HepG2 (cell line): ENCODE data around the gene ZNF568. TPM values are rescaled to one million over a fixed set of nuclear protein-coding genes. Genes with fewer than 3 reads are reported as not detected.

Experiments
- FOSL1 ChIP-seq: sonication (generic); formaldehyde crosslinking; IDR thresholded peaks from 2 replicates; pipeline ENCODE4 v1.9.0; 2021; ENCODE audit warnings: missing genetic modification reagents, borderline replicate concordance
- FOXC1 ChIP-seq: sonication (generic); formaldehyde crosslinking; IDR thresholded peaks from 2 replicates; pipeline ENCODE4 v1.8.0; 2022; ENCODE audit warnings: mild to moderate bottlenecking, missing genetic modification reagents, borderline replicate concordance
- GATAD1 ChIP-seq: IDR thresholded peaks from 2 replicates; pipeline ENCODE4 v1.6.1; 2016; ENCODE audit warnings: missing genetic modification reagents, missing compliant biosample characterization
- GTF3A ChIP-seq: sonication (generic); formaldehyde crosslinking; conservative IDR thresholded peaks from 2 replicates; pipeline ENCODE4 v1.4.0; 2020; ENCODE audit warnings: mild to moderate bottlenecking, missing genetic modification reagents
- HNF4A ChIP-seq: sonication (generic); formaldehyde crosslinking; IDR thresholded peaks from 2 replicates; pipeline ENCODE4 v1.4.0; 2020; ENCODE audit warnings: missing genetic modification reagents
- IRX3 ChIP-seq: sonication (generic); formaldehyde crosslinking; IDR thresholded peaks from 2 replicates; pipeline ENCODE4 v1.8.1; 2023; ENCODE audit warnings: mild to moderate bottlenecking, low read depth, missing genetic modification reagents, borderline replicate concordance
- NCOA1 ChIP-seq: sonication (generic); formaldehyde crosslinking; IDR thresholded peaks from 2 replicates; pipeline ENCODE4 v1.9.0; 2021; ENCODE audit warnings: missing genetic modification reagents
- RCOR2 ChIP-seq: IDR thresholded peaks from 2 replicates; pipeline ENCODE4 v1.6.1; 2016; ENCODE audit warnings: missing biosample characterization, missing genetic modification reagents
- STAG1 ChIP-seq: sonication (generic); formaldehyde crosslinking; IDR thresholded peaks from 2 replicates; pipeline ENCODE4 v1.4.0; 2020; ENCODE audit warnings: missing genetic modification reagents
- U2AF2 ChIP-seq: fragments of 200-400 bp; formaldehyde crosslinking; IDR thresholded peaks from 2 replicates; pipeline ENCODE4 v1.6.1; 2017; ENCODE audit warnings: low read depth, mild to moderate bottlenecking, low read length
- ZFP37 ChIP-seq: sonication (generic); formaldehyde crosslinking; IDR thresholded peaks from 2 replicates; pipeline ENCODE4 v1.4.0; 2020; ENCODE audit warnings: missing genetic modification reagents, borderline replicate concordance
- ZFY ChIP-seq: sonication (generic); formaldehyde crosslinking; IDR thresholded peaks from 2 replicates; pipeline ENCODE4 v1.4.0; 2020; ENCODE audit warnings: missing genetic modification reagents
- ZNF501 ChIP-seq: sonication (generic); formaldehyde crosslinking; IDR thresholded peaks from 2 replicates; pipeline ENCODE4 v1.5.1; 2020; ENCODE audit warnings: mild to moderate bottlenecking, moderate library complexity, missing genetic modification reagents
- polyA plus RNA-seq, 8 experiments: library from polyadenylated mRNA; depleted of rRNA in 3 of 8; stranded (reverse) in 7 of 8; unstranded in 1 of 8; fragments of >200 nt; fragmentation: Illumina TruSeq in 4 of 8; extraction: Trizol in 4 of 8; gene quantifications; 2 replicates each; pipeline versions ENCODE4 v1.2.1 to v1.2.3, GENCODE V29; 2011 to 2016; ENCODE audit warnings: low read depth in 4 of 8, missing spikeins in 1 of 8, mixed read lengths in 1 of 8; ENCODE audit not compliant: insufficient read depth in 1 of 8
- total RNA-seq, 5 experiments: library from RNA; depleted of rRNA; stranded (reverse); fragments of >200 nt; fragmentation: Illumina TruSeq; extraction: Trizol; gene quantifications; 2 replicates each; pipeline ENCODE4 v1.2.3, GENCODE V29; 2016; ENCODE audit warnings: low read depth in 1 of 5
- TF ChIP-seq, protein P1 (sequence below): sonication (generic); formaldehyde crosslinking; IDR thresholded peaks from 2 replicates; pipeline ENCODE4 v1.5.0; 2020; ENCODE audit warnings: mild to moderate bottlenecking, missing genetic modification reagents, borderline replicate concordance
- TF ChIP-seq, protein P2 (sequence below): IDR thresholded peaks from 2 replicates; pipeline ENCODE4 v1.6.1; 2016
- TF ChIP-seq, protein P3 (sequence below): sonication (generic); formaldehyde crosslinking; IDR thresholded peaks from 2 replicates; pipeline ENCODE4 v1.4.0; 2020; ENCODE audit warnings: mild to moderate bottlenecking, missing genetic modification reagents
- TF ChIP-seq, protein P4 (sequence below): sonication (generic); formaldehyde crosslinking; IDR thresholded peaks from 2 replicates; pipeline ENCODE4 v1.4.0; 2020; ENCODE audit warnings: missing genetic modification reagents, mild to moderate bottlenecking, borderline replicate concordance
- TF ChIP-seq, protein P5 (sequence below): IDR thresholded peaks from 2 replicates; pipeline ENCODE4 v1.6.1; 2016; ENCODE audit warnings: low read depth, borderline replicate concordance

ZNF568 gene
- total and polyA plus RNA-seq, 2 of the 13 experiments (the other 11 are each of a cell fraction or from before 2014, with no cell fraction given): 0.15 to 1.00 TPM

DNA sequence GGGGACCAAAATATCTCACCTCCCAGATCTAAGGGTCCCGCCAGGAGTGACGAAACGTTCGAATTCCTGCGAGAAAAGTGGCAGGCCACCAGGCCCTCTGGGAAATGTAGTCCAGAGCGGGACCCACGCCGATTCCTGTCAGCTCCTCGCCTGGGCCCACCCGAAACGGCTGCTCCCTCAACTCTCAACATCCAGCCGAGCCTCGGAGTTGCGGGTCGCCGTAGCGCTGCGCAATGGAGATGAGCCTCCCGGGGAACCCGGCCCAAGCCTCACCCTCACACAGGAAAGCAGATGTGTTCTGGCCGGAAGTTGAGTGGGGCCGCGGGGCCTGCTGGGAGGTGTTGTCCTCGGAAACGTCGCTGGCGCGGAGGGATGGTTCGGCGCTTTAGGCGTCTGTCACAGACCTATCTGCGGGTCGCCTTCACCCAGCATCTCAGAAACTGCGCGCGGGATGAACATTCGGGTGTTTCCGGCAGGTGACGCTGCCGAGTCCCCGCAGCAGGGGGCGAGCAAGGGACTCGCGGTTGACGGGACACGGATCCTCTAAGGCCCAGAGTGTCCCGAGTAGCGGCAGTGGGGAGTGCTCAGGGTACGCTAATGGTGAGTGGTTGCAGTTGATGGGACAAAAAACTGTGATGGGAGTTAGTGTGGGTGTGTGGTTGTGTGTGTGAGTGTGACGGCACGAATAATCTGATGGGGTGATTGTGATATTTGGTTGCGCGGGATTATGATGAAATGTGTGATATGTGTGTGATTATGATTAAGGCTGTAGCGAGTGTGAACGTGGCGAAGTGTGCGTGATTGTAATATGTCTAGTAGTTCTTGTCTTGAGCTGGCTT lies at the start of gene ZNF568, which contains the start of gene ZNF829 (continued):
- TF ChIP-seq FOXC1 (CRISPR knock-in tag) (no peak), U2AF2 (no peak), IRX3 (no peak), RCOR2 (CRISPR knock-in tag) (no peak), ZFP37 (CRISPR knock-in tag) (no peak), GATAD1 (CRISPR knock-in tag) (peak; percentile 65), NCOA1 (CRISPR knock-in tag) (no peak), FOSL1 (CRISPR knock-in tag) (no peak), ZNF501 (CRISPR knock-in tag) (0 out of 2 replicates have a peak, but pooled peaks have one; percentile 35), GTF3A (CRISPR knock-in tag) (no peak), STAG1 (CRISPR knock-in tag) (peak; percentile 29), HNF4A (CRISPR knock-in tag) (no peak), ZFY (CRISPR knock-in tag) (peak; percentile 69)
- TF ChIP-seq, protein P1, sequence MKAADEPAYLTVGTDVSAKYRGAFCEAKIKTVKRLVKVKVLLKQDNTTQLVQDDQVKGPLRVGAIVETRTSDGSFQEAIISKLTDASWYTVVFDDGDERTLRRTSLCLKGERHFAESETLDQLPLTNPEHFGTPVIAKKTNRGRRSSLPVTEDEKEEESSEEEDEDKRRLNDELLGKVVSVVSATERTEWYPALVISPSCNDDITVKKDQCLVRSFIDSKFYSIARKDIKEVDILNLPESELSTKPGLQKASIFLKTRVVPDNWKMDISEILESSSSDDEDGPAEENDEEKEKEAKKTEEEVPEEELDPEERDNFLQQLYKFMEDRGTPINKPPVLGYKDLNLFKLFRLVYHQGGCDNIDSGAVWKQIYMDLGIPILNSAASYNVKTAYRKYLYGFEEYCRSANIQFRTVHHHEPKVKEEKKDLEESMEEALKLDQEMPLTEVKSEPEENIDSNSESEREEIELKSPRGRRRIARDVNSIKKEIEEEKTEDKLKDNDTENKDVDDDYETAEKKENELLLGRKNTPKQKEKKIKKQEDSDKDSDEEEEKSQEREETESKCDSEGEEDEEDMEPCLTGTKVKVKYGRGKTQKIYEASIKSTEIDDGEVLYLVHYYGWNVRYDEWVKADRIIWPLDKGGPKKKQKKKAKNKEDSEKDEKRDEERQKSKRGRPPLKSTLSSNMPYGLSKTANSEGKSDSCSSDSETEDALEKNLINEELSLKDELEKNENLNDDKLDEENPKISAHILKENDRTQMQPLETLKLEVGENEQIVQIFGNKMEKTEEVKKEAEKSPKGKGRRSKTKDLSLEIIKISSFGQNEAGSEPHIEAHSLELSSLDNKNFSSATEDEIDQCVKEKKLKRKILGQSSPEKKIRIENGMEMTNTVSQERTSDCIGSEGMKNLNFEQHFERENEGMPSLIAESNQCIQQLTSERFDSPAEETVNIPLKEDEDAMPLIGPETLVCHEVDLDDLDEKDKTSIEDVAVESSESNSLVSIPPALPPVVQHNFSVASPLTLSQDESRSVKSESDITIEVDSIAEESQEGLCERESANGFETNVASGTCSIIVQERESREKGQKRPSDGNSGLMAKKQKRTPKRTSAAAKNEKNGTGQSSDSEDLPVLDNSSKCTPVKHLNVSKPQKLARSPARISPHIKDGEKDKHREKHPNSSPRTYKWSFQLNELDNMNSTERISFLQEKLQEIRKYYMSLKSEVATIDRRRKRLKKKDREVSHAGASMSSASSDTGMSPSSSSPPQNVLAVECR: peak; percentile 84; the same call in 1 of the 2 replicates
- TF ChIP-seq, protein P2, sequence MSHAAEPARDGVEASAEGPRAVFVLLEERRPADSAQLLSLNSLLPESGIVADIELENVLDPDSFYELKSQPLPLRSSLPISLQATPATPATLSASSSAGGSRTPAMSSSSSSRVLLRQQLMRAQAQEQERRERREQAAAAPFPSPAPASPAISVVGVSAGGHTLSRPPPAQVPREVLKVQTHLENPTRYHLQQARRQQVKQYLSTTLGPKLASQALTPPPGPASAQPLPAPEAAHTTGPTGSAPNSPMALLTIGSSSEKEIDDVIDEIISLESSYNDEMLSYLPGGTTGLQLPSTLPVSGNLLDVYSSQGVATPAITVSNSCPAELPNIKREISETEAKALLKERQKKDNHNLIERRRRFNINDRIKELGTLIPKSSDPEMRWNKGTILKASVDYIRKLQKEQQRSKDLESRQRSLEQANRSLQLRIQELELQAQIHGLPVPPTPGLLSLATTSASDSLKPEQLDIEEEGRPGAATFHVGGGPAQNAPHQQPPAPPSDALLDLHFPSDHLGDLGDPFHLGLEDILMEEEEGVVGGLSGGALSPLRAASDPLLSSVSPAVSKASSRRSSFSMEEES: no peak
- TF ChIP-seq, protein P3, sequence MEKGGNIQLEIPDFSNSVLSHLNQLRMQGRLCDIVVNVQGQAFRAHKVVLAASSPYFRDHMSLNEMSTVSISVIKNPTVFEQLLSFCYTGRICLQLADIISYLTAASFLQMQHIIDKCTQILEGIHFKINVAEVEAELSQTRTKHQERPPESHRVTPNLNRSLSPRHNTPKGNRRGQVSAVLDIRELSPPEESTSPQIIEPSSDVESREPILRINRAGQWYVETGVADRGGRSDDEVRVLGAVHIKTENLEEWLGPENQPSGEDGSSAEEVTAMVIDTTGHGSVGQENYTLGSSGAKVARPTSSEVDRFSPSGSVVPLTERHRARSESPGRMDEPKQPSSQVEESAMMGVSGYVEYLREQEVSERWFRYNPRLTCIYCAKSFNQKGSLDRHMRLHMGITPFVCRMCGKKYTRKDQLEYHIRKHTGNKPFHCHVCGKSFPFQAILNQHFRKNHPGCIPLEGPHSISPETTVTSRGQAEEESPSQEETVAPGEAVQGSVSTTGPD (CRISPR knock-in tag): no peak
- TF ChIP-seq, protein P4, sequence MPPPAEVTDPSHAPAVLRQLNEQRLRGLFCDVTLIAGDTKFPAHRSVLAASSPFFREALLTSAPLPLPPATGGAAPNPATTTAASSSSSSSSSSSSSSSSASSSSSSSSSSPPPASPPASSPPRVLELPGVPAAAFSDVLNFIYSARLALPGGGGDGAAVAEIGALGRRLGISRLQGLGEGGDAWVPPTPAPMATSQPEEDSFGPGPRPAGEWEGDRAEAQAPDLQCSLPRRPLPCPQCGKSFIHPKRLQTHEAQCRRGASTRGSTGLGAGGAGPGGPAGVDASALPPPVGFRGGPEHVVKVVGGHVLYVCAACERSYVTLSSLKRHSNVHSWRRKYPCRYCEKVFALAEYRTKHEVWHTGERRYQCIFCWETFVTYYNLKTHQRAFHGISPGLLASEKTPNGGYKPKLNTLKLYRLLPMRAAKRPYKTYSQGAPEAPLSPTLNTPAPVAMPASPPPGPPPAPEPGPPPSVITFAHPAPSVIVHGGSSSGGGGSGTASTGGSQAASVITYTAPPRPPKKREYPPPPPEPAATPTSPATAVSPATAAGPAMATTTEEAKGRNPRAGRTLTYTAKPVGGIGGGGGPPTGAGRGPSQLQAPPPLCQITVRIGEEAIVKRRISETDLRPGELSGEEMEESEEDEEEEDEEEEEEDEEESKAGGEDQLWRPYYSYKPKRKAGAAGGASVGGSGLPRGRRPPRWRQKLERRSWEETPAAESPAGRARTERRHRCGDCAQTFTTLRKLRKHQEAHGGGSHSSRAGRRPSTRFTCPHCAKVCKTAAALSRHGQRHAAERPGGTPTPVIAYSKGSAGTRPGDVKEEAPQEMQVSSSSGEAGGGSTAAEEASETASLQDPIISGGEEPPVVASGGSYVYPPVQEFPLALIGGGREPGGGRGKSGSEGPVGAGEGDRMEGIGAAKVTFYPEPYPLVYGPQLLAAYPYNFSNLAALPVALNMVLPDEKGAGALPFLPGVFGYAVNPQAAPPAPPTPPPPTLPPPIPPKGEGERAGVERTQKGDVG (CRISPR knock-in tag): no peak
- TF ChIP-seq, protein P5, sequence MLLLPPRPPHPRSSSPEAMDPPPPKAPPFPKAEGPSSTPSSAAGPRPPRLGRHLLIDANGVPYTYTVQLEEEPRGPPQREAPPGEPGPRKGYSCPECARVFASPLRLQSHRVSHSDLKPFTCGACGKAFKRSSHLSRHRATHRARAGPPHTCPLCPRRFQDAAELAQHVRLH (CRISPR knock-in tag): no peak
